ENCODE measurements around the gene BRME1. TPM values are rescaled to one million over a fixed set of nuclear protein-coding genes. Genes with fewer than 3 reads are reported as not detected.
A peak's percentile ranks its signal among the peaks of the same experiment; 100 is the strongest.

Gene BRME1
- total RNA-seq, 1 experiment from 2014 or later = 6.7 TPM

GRCh38 chr19:13881251-13881691 lies 24.6 kb downstream of the BRME1 start:
- Histone ChIP-seq H2BK12ac (ENCODE audit: insufficient read length, low read depth, low read length) (no peak overlapping the region), H3K4me2 (ENCODE audit: insufficient read depth, insufficient read length, low read length) (no peak overlapping the region), H3K9me3 (ENCODE audit: control insufficient read depth, low read depth, low read length) (no peaks in the 10 kb centered on the region), H4K5ac (ENCODE audit: insufficient read length, low read depth, low read length) (no peak overlapping the region), H2AFZ (ENCODE audit: low read length) (no peak overlapping the region), H4K91ac (ENCODE audit: insufficient read length, low read depth, low read length) (no peak overlapping the region), H3T11ph (ENCODE audit: low read length) (no peak overlapping the region), H3K23me2 (ENCODE audit: insufficient read length, low read depth, low read length, poor library complexity, severe bottlenecking) (peaks cover 3% of the 10 kb centered on the region), H3K14ac (ENCODE audit: insufficient read depth, low read length) (no peak overlapping the region), H3K79me1 (ENCODE audit: insufficient read depth, low read depth, low read length, poor library complexity, severe bottlenecking) (no peaks in the 10 kb centered on the region), H2BK120ac (ENCODE audit: low read depth, low read length, poor library complexity, severe bottlenecking) (no peak overlapping the region), H3K27me3 (ENCODE audit: insufficient read depth, low read length) (no peaks in the 10 kb centered on the region; the same call in 1 of the 2 replicates), H3K27ac (ENCODE audit: insufficient read length, low read depth, low read length) (no peak overlapping the region), H3K9ac (ENCODE audit: extremely low read depth, insufficient read length, low read length) (no peak overlapping the region), H2BK5ac (ENCODE audit: insufficient read length, low read length) (no peak overlapping the region), H3K56ac (ENCODE audit: insufficient read length, low read depth, low read length) (no peak overlapping the region), H3K18ac (ENCODE audit: insufficient read length, low read depth, low read length) (peak overlapping the region; percentile 6), H3K4ac (ENCODE audit: low read depth, low read length) (no peak overlapping the region), H2AK5ac (ENCODE audit: insufficient read length, low read length) (no peak overlapping the region), H2BK15ac (ENCODE audit: low read depth, low read length) (no peak overlapping the region), H3K4me1 (ENCODE audit: insufficient read depth, low read length) (peaks cover 3% of the 10 kb centered on the region; the same call in 1 of the 2 replicates), H2BK20ac (ENCODE audit: low read depth, low read length, poor library complexity, severe bottlenecking) (no peak overlapping the region), H3K79me2 (ENCODE audit: insufficient read depth, low read length) (no peaks in the 10 kb centered on the region), H3K23ac (ENCODE audit: insufficient read length, low read depth, low read length) (no peak overlapping the region), H4K8ac (replicated peaks; ENCODE audit: insufficient read length, low read depth, low read length) (no peak overlapping the region), H4K20me1 (ENCODE audit: control insufficient read depth, insufficient read depth, insufficient read length) (no peaks in the 10 kb centered on the region)
- Mint-ChIP-seq H3K27me3 (ENCODE audit: low read depth) (peaks cover 29% of the 10 kb centered on the region), H3K36me3 (ENCODE audit: insufficient read depth in 1 of 3, low read depth in 3 of 3) (no peaks in the 10 kb centered on the region), H3K4me1 (peaks cover 20 to 27% of the 10 kb centered on the region in 2 experiments), H3K27ac (peak overlapping the region in 2 of 3 experiments; percentile 82 to 90; a peak in 3 of 7 replicates), H3K9me3 (no peaks in the 10 kb centered on the region; a peak in 1 of 5 replicates), H3K4me3 (peak overlapping the region in 1 of 2 experiments; percentile 60; a peak in 2 of 5 replicates)
- peak; percentile 84 for DNase-seq
- TF ChIP-seq CTCF (conservative IDR thresholded peaks at IDR 0.05) = no peak
- no CpG with 5 or more reads among the region's 12 CpGs for WGBS (ENCODE audit: extremely low coverage, insufficient read length, low lambda C conversion rate)
